ENCODE data around the gene TIMP3. TPM values are rescaled to one million over a fixed set of nuclear protein-coding genes. Genes with fewer than 3 reads are reported as not detected.

TIMP3 gene
- total RNA-seq, 2 experiments from 2014 or later, result not detected

DNA sequence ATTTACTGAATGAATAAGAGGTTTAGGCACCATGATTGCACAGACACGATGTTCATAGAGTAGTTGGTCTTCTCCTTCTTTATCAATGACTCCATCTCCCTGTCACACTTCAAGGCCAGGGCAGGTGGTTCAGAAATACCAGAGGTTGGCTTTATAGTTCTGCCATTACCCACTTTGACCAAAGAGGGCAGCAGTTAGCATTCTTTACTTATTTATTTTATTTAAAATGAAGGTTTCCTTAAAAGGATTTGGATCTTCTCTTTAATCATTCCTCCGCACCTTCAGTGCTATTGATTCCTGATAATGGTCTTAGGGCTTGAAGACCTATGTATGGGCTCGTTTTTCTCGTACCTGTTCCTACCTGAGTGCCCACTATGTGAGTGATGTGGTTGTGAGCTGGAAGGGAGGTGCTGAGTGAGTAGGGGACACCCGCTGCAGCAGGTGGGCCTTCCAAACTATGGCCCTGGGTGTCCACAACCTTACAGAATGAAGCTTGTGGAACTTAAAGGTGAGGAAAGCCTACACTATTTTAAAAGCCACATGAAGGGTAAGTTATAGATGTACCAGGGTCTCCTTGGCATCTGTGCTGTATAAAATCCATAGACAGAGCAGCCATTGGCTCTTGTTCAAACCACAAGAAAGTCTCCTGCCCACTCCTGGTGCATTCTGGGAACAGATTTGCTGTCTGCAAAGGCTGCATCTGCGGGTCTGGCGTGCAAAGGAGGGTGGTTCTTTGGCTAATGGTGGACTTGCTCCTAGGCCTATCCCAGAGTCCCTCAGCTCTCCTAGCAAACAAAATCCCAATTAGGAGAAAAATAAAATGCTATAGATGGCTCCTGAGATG is 35.0 kb downstream of the TIMP3 start:
- DNase-seq (no peak), ATAC-seq (no peak)
- H3K9me3 Mint-ChIP-seq (ENCODE audit: low read depth), result no peaks in the 10 kb centered on the region
- H3K27ac Mint-ChIP-seq, result no peak overlapping the region
- H3K4me1 Mint-ChIP-seq, result peaks cover 3% of the 10 kb centered on the region
- H3K36me3 Mint-ChIP-seq, result no peaks in the 10 kb centered on the region
- no peak overlapping the region for H3K4me3 Mint-ChIP-seq
- H3K27me3 Mint-ChIP-seq, result no peaks in the 10 kb centered on the region
- CTCF ChIA-PET, result no interaction called here

GRCh38 chr22:32837142-32837541 is 35.6 kb downstream of the TIMP3 start:
- Mint-ChIP-seq H3K9me3 (ENCODE audit: low read depth) (no peaks in the 10 kb centered on the region), H3K27ac (no peak overlapping the region), H3K4me1 (peaks cover under 1% of the 10 kb centered on the region), H3K4me3 (no peak overlapping the region), H3K36me3 (no peaks in the 10 kb centered on the region), H3K27me3 (no peaks in the 10 kb centered on the region)
- ATAC-seq (no peak), DNase-seq (no peak)
- CTCF ChIA-PET, result no interaction called here

DNA sequence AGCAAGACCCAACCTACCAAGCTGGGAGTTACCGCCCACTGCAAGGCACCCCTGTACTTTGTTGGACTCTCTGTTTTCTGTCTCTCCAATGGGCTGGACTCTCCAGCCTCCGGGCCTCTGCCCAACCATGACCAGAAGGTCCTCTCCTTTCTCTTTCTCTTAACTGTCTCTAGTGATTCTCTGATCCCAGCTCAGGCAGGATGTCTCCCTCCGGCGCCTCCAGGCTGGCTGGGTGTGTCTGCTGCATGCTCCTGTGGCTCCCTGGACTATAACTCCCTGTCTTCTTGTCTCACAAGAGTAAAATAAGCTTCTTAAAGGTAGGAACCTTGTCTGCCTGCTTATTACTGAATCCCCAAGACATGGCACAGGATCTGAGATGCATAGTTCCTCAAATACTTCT is 36.3 kb downstream of the TIMP3 start:
- H3K9me3 Mint-ChIP-seq (ENCODE audit: low read depth), result no peaks in the 10 kb centered on the region
- CTCF ChIA-PET, result no interaction called here

DNA sequence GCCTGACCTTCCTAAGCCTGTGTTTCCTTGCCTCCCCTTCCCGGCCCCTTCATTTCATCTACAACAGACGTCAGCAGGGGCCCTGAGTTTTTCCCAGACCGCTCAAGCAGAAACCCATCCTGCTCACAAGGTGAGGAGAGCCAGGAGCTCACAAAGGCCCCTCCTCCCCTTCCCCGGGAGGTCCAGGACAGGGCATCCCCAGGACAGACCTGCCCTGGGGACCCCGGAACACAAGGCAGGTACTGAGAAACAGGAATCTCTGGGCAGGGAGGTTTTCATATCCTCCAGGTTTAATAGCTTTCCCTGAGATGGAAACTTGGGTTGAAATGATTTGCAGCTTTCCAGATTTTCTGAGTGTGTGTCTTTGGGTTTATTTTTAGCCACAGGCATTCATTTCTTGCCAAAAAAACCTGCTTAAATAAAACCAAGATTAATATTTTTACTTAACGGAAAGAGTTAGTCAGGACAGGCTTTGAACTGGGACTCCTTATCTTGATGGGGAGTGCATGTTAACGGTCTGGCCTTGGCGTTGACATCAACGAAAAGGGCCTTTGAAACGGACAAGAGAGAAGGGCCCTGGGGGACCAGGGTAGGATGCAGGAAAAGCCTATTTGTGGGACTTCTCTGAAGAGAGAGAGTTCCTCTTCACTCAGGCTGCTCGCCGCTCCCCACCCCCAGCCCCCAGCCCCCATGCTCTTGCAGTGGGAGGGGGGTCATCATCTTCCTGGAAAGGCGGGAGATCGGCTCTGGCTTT is 38.5 kb downstream of the TIMP3 start:
- Mint-ChIP-seq H3K27ac (no peak overlapping the region), H3K4me3 (no peak overlapping the region), H3K27me3 (peaks cover 2% of the 10 kb centered on the region), H3K36me3 (no peaks in the 10 kb centered on the region), H3K4me1 (no peaks in the 10 kb centered on the region), H3K9me3 (ENCODE audit: low read depth) (no peaks in the 10 kb centered on the region)
- no peak for DNase-seq
- ATAC-seq, result no peak
- CTCF ChIA-PET, result no interaction called here

More for the DNA sequence above, 36.3 kb downstream of the TIMP3 start:
- no peaks in the 10 kb centered on the region for H3K27me3 Mint-ChIP-seq
- DNase-seq, result no peak
- ATAC-seq, result no peak
- H3K4me1 Mint-ChIP-seq, result no peaks in the 10 kb centered on the region
- no peaks in the 10 kb centered on the region for H3K36me3 Mint-ChIP-seq
- H3K4me3 Mint-ChIP-seq, result no peak overlapping the region
- no peak overlapping the region for H3K27ac Mint-ChIP-seq

DNA sequence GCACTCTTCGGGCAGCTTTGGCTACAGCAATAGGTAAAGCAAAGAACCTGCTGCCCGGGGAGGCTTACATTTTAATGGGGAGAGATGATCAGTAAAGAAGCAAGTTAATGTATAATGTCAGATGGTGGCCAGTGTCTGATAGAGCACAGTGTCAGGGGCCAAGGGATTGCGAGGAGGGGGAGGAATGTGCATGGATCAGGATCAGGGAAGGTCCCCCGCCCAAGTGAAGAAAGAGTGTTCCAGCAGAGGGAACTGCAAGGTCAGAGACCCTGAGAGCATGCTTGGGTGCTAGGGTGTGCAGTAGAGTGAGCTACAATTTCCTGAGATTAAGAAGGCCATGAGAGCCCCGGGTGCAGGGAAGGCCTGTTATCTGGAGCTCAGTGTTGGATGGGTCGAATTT is 39.7 kb downstream of the TIMP3 start:
- CTCF ChIA-PET, result no interaction called here
- Mint-ChIP-seq H3K4me3 (no peak overlapping the region), H3K27ac (no peak overlapping the region), H3K36me3 (no peaks in the 10 kb centered on the region), H3K27me3 (peaks cover 2% of the 10 kb centered on the region), H3K9me3 (ENCODE audit: low read depth) (no peaks in the 10 kb centered on the region), H3K4me1 (no peaks in the 10 kb centered on the region)
- DNase-seq (no peak), ATAC-seq (no peak)

GRCh38 chr22:32842486-32842885 is 41.0 kb downstream of the TIMP3 start:
- Mint-ChIP-seq H3K4me3 (no peak overlapping the region), H3K9me3 (ENCODE audit: low read depth) (no peaks in the 10 kb centered on the region), H3K36me3 (no peaks in the 10 kb centered on the region), H3K27ac (no peak overlapping the region), H3K4me1 (no peaks in the 10 kb centered on the region), H3K27me3 (peaks cover 2% of the 10 kb centered on the region)
- CTCF ChIA-PET, result no interaction called here
- ATAC-seq (no peak), DNase-seq (no peak)

DNA sequence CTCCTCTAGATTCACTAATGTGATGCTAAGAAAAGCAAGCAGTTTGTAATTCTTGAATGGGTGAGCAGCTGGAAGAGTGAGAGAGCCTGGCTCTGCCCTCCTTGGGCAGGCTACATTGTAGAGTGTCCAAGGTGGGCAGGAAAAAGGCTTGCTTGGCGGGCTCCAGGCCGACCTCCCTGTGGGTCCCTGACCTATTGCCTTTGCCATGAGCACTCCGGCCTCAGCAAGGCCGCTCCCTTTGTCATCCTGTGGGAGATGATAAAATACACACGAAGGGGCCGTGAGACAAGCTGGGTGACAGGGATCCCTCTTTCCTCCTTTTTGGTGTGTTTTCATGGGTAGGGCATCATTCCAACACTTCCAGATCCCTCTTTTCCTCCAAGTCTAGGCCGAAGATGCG is 41.8 kb downstream of the TIMP3 start:
- DNase-seq (no peak), ATAC-seq (no peak)
- CTCF ChIA-PET, result no interaction called here
- Mint-ChIP-seq H3K4me1 (no peaks in the 10 kb centered on the region), H3K9me3 (ENCODE audit: low read depth) (no peaks in the 10 kb centered on the region), H3K4me3 (no peak overlapping the region), H3K27ac (no peak overlapping the region), H3K27me3 (peaks cover 2% of the 10 kb centered on the region), H3K36me3 (no peaks in the 10 kb centered on the region)

- no peak for ATAC-seq
Measured at GRCh38 chr22:32844251-32844650, 42.7 kb downstream of the TIMP3 start.

GRCh38 chr22:32846780-32847491 is 45.4 kb downstream of the TIMP3 start:
- DNase-seq (no peak), ATAC-seq (no peak)
- no peaks in the 10 kb centered on the region for H3K9me3 Mint-ChIP-seq (ENCODE audit: low read depth)
- H3K4me3 Mint-ChIP-seq, result no peak overlapping the region
- H3K27me3 Mint-ChIP-seq, result peaks cover 2% of the 10 kb centered on the region
- H3K27ac Mint-ChIP-seq, result no peak overlapping the region
- CTCF ChIA-PET, result no interaction called here
- no peaks in the 10 kb centered on the region for H3K36me3 Mint-ChIP-seq
- no peaks in the 10 kb centered on the region for H3K4me1 Mint-ChIP-seq

More at GRCh38 chr22:32844251-32844650, 42.7 kb downstream of the TIMP3 start:
- no peak overlapping the region for H3K27ac Mint-ChIP-seq
- H3K36me3 Mint-ChIP-seq, result no peaks in the 10 kb centered on the region
- H3K4me3 Mint-ChIP-seq, result no peak overlapping the region
- H3K4me1 Mint-ChIP-seq, result no peaks in the 10 kb centered on the region
- DNase-seq, result no peak
- H3K9me3 Mint-ChIP-seq (ENCODE audit: low read depth), result no peaks in the 10 kb centered on the region
- peaks cover 2% of the 10 kb centered on the region for H3K27me3 Mint-ChIP-seq
- CTCF ChIA-PET, result no interaction called here

DNA sequence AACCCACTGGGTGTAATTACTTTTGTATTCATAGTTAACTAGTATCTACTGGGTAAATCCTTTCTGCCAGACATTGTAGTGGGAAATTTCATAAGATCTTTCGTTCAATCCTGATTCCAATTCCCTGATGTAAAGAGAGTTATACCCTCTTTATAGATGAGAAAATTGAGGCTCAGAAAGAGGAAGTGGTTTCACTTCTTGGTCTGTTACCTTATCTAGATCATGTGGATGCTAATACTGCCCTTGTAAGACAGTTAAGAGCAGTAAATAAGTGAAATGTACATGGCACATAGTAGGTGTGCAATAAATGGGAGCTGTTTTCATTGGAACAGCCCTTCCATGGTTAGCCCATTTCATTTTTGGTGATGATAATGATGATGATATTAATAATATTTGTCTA is 46.7 kb downstream of the TIMP3 start:
- H3K27me3 Mint-ChIP-seq, result peaks cover 2% of the 10 kb centered on the region
- no peak overlapping the region for H3K27ac Mint-ChIP-seq
- no peaks in the 10 kb centered on the region for H3K36me3 Mint-ChIP-seq
- ATAC-seq (no peak), DNase-seq (no peak)
- CTCF ChIA-PET, result interaction anchor here (1.0 kb wide), 1 partner anchor 34 kb away, joined by 3 read pairs; no protein-coding TSS in a partner anchor
- no peaks in the 10 kb centered on the region for H3K9me3 Mint-ChIP-seq (ENCODE audit: low read depth)
- H3K4me3 Mint-ChIP-seq, result no peak overlapping the region
- H3K4me1 Mint-ChIP-seq, result no peaks in the 10 kb centered on the region

DNA sequence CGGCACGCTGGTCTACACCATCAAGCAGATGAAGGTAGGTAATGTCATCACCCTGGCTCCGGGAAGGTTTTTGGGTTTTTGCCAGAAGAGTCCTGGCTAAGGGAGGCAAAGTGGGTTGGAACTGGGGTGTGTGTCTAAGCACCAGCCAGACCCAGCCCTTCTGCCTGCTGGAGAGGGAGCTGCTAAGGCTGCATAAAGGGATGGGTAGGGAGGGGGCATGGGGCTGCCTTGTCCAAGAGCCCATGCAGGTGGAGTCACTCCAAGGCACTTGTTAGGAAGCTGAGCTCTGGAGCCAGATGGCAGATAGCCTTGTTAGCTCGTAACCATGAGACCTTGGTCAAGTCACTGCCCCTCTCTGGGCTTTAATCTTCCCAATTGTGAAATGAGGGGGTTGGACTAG is 48.0 kb downstream of the TIMP3 start:
- Mint-ChIP-seq H3K4me3 (no peak overlapping the region), H3K27me3 (no peaks in the 10 kb centered on the region), H3K9me3 (ENCODE audit: low read depth) (no peaks in the 10 kb centered on the region), H3K4me1 (no peaks in the 10 kb centered on the region), H3K27ac (no peak overlapping the region), H3K36me3 (no peaks in the 10 kb centered on the region)
- CTCF ChIA-PET, result no interaction called here
- no peak for ATAC-seq
- DNase-seq, result no peak

DNA sequence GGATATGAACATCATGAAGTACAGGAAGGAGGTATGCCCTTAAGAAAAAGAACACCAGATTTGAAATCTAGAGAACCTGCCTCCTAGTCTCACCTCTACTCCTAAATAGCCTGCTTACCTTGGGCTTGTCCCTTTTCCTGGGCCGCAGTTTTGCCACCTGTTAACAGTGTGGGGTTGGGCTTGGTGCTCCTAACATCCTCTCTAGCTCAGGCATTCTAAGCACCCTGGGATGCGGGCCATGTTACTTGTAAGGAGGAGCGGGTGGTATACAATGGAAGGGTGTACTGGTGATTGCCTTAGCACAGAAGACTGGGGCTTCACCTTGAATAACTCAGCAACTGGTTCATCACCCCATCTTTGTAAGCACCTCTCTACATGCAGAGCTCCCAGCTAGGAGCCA is 48.7 kb downstream of the TIMP3 start:
- no peaks in the 10 kb centered on the region for H3K9me3 Mint-ChIP-seq (ENCODE audit: low read depth)
- H3K27ac Mint-ChIP-seq, result no peak overlapping the region
- DNase-seq, result no peak
- H3K27me3 Mint-ChIP-seq, result no peaks in the 10 kb centered on the region
- CTCF ChIA-PET, result no interaction called here
- no peaks in the 10 kb centered on the region for H3K4me1 Mint-ChIP-seq
- ATAC-seq, result no peak
- H3K4me3 Mint-ChIP-seq, result no peak overlapping the region
- H3K36me3 Mint-ChIP-seq, result no peaks in the 10 kb centered on the region

- ATAC-seq, result no peak
- CTCF ChIA-PET, result no interaction called here
- no peaks in the 10 kb centered on the region for H3K4me1 Mint-ChIP-seq
Measured at GRCh38 chr22:32850591-32851517, 49.3 kb downstream of the TIMP3 start.

More at GRCh38 chr22:32850591-32851517, 49.3 kb downstream of the TIMP3 start:
- H3K4me3 Mint-ChIP-seq, result no peak overlapping the region
- H3K27me3 Mint-ChIP-seq, result no peaks in the 10 kb centered on the region
- H3K27ac Mint-ChIP-seq, result no peak overlapping the region
- no peaks in the 10 kb centered on the region for H3K9me3 Mint-ChIP-seq (ENCODE audit: low read depth)
- H3K36me3 Mint-ChIP-seq, result no peaks in the 10 kb centered on the region
- DNase-seq, result no peak

All from activated CD8-positive, alpha-beta memory T cell treated with anti-CD3 and anti-CD28 coated beads, Interleukin-2, amount 10 ng/mL, durations not matched to agents 7 days and 5 days (primary cell).